ENCODE results near the gene AGBL2.
"Not testable (repeated sequence)": the region's sequence is repeated elsewhere in the genome, so short reads cannot be mapped to it uniquely, and the experiment has no call there.

The AGBL2 gene

GRCh38 chr11:47715082-47715669 is at the start of gene AGBL2:
TSS of gene AGBL2 (minus strand) at chr11:47715369. CDS start at chr11:47714650, 719 bp downstream.
- DNase-seq = peak; percentile 80

GRCh38 chr11:47759291-47759690 is 44.1 kb upstream of the AGBL2 start:
- not testable (repeated sequence) for DNase-seq

GRCh38 chr11:47756208-47756607 is 41.0 kb upstream of the AGBL2 start:
- no peak for DNase-seq

- DNase-seq = no peak
These were observed 35.6 kb upstream of the AGBL2 start for GRCh38 chr11:47750725-47751124.

GRCh38 chr11:47742494-47742893 is 27.3 kb upstream of the AGBL2 start:
- not testable (repeated sequence) for DNase-seq

- not testable (repeated sequence) for DNase-seq
These were observed 22.6 kb upstream of the AGBL2 start for GRCh38 chr11:47737817-47738216.

GRCh38 chr11:47732271-47732670 is 17.1 kb upstream of the AGBL2 start:
- DNase-seq = no peak

GRCh38 chr11:47731475-47731874 is 16.3 kb upstream of the AGBL2 start:
- DNase-seq = no peak

- no peak for DNase-seq
These were observed 11.8 kb upstream of the AGBL2 start for GRCh38 chr11:47726878-47727514.

GRCh38 chr11:47726118-47726442 is 10.9 kb upstream of the AGBL2 start:
- no peak for DNase-seq

GRCh38 chr11:47725442-47726117 is 10.4 kb upstream of the AGBL2 start:
- no peak for DNase-seq

- no peak for DNase-seq
These were observed 9.0 kb upstream of the AGBL2 start for GRCh38 chr11:47724041-47724729.

- no peak for DNase-seq
These were observed 7.9 kb upstream of the AGBL2 start for GRCh38 chr11:47723041-47723440.

- no peak for DNase-seq
These were observed 5.5 kb upstream of the AGBL2 start for GRCh38 chr11:47720651-47721050.

- no peak for DNase-seq
These were observed 1.5 kb upstream of the AGBL2 start for GRCh38 chr11:47716692-47717091.

- peak; percentile 42 for DNase-seq
These were observed 551 bp downstream of the AGBL2 start for GRCh38 chr11:47714554-47715081.

GRCh38 chr11:47711816-47712215 is 3.4 kb downstream of the AGBL2 start:
- DNase-seq = no peak

- DNase-seq = no peak
These were observed 3.9 kb downstream of the AGBL2 start for GRCh38 chr11:47711225-47711624.

GRCh38 chr11:47707275-47707786 is 7.8 kb downstream of the AGBL2 start:
- DNase-seq = peak; percentile 14

GRCh38 chr11:47705721-47706120 is 9.4 kb downstream of the AGBL2 start:
- DNase-seq = no peak

GRCh38 chr11:47691979-47692378 is 23.2 kb downstream of the AGBL2 start:
- no peak for DNase-seq

- DNase-seq = no peak
These were observed 25.7 kb downstream of the AGBL2 start for GRCh38 chr11:47689480-47689879.

- DNase-seq = no peak
These were observed 26.2 kb downstream of the AGBL2 start for GRCh38 chr11:47688991-47689390.

Data from NCI-H2171 treated with DMSO at 0.1 percent for 48 hours (cell line).